Esophagus squamous epithelium (tissue), 5 donors: ENCODE results near the gene STAT5B. TPM values are rescaled to one million over a fixed set of nuclear protein-coding genes. Genes with fewer than 3 reads are reported as not detected.

ENCODE experiments used
- DNase-seq: peaks from one replicate; lab custom pipeline; 2025; lab: John Stamatoyannopoulos, UW
- H3K27ac ChIP-seq, 4 donors: fragments of 200-600 bp; sonication (generic); one replicate each; pipeline ENCODE4 v1.5.1; 2016 to 2019; ENCODE audit warnings: mild to moderate bottlenecking in 1 of 4
- H3K27me3 ChIP-seq, 4 donors: fragments of 200-600 bp; sonication (generic); 1 replicate in 3 of 4; 2 replicates in 1 of 4; pipeline versions ENCODE4 v1.5.1 to v1.6.0; 2017 to 2021; ENCODE audit warnings: antibody characterized with exemption in 1 of 4
- H3K36me3 ChIP-seq, 3 donors: fragments of 200-600 bp; sonication (generic); one replicate each; pipeline ENCODE4 v1.5.1; 2016 to 2019
- H3K4me1 ChIP-seq, 3 donors: fragments of 200-600 bp; sonication (generic); one replicate each; pipeline ENCODE4 v1.5.1; 2017 to 2019
- H3K4me3 ChIP-seq, 4 donors: fragments of 200-600 bp; sonication (generic); 1 replicate in 3 of 4; 2 replicates in 1 of 4; pipeline ENCODE4 v1.5.1; 2016 to 2019; ENCODE audit warnings: mild to moderate bottlenecking in 2 of 4, moderate library complexity in 1 of 4
- H3K9me3 ChIP-seq, 3 donors: fragments of 200-600 bp; sonication (generic); one replicate each; pipeline ENCODE4 v1.5.1; 2016 to 2019
- CTCF ChIP-seq, 6 experiments: fragments of 450-650 bp in 4 of 6; fragments of 200-600 bp in 2 of 6; sonication (generic) in 2 of 6; IDR thresholded peaks; one replicate each; pipeline ENCODE4 v1.5.1; 2016 to 2019; ENCODE audit warnings: antibody characterized with exemption in 6 of 6, mild to moderate bottlenecking in 4 of 6, moderate library complexity in 4 of 6
- POLR2A ChIP-seq, 4 donors: fragments of 450-650 bp; IDR thresholded peaks; one replicate each; pipeline ENCODE4 v1.6.1; 2017; ENCODE audit warnings: antibody characterized with exemption in 4 of 4, mild to moderate bottlenecking in 4 of 4, moderate library complexity in 3 of 4
- whole genome bisulfite sequencing, 2 donors: methylation state at CpG; one replicate each; pipeline ENCODE4 v1.1.5; 2018; 5-methylcytosine and 5-hydroxymethylcytosine counted together
- intact Hi-C: fragments of 100-400 bp; cut with DNase I; formaldehyde crosslinking; loops from one replicate; pipeline ENCODE4 v1.15.0; 2022
- total RNA-seq, 4 donors: library from RNA; depleted of rRNA; stranded (reverse); fragments of >200 nt; gene quantifications; one replicate each; pipeline ENCODE4 v1.1.0, GENCODE V29; 2016
- donor health status: DM: yes; HTN: yes; CAD: no.

STAT5B gene
- total RNA-seq, 4 donors from 2014 or later: 17.9 to 57.6 (median 19.5) TPM

GRCh38 chr17:42199416-42200011 lies 76.7 kb downstream of the STAT5B start:
- intact Hi-C loops: no loop called here
- peaks cover 0 to 52% (median 16%) of the 10 kb centered on the region in 3 donors for H3K36me3 ChIP-seq
- no peak overlapping the region for H3K4me3 ChIP-seq
- H3K9me3 ChIP-seq: no peaks in the 10 kb centered on the region
- DNase-seq: no peak
- WGBS, 2 donors: 71 to 77% methylated on average over 11 of the region's 12 CpGs
- H3K4me1 ChIP-seq: peaks cover 0 to 5% (median 2%) of the 10 kb centered on the region in 3 donors
- peak overlapping the region in 1 of 4 donors; percentile 46 for H3K27ac ChIP-seq
- TF ChIP-seq POLR2A (IDR thresholded peaks at IDR 0.05) (no peak), CTCF (IDR thresholded peaks at IDR 0.05) (no peak)
- H3K27me3 ChIP-seq: no peaks in the 10 kb centered on the region

- peaks cover 0 to 45% (median 12%) of the 10 kb centered on the region in 3 donors for H3K36me3 ChIP-seq
- no peak overlapping the region for H3K4me3 ChIP-seq
- WGBS, 2 donors: 70 to 80% methylated on average over 4 of the region's 4 CpGs
- intact Hi-C loops: no loop called here
- H3K27me3 ChIP-seq: no peaks in the 10 kb centered on the region
- H3K27ac ChIP-seq: peak overlapping the region in 3 of 4 donors; percentile 35 to 66 (median 52)
- TF ChIP-seq POLR2A (IDR thresholded peaks at IDR 0.05) (no peak), CTCF (IDR thresholded peaks at IDR 0.05) (no peak)
- DNase-seq: no peak
- H3K4me1 ChIP-seq: peaks cover under 1 to 11% (median 3%) of the 10 kb centered on the region in 3 donors
- H3K9me3 ChIP-seq: no peaks in the 10 kb centered on the region
These were observed 77.3 kb downstream of the STAT5B start for GRCh38 chr17:42198897-42199296.

GRCh38 chr17:42197564-42198156 lies 78.5 kb downstream of the STAT5B start:
- DNase-seq: no peak
- Histone ChIP-seq H3K27me3 (no peaks in the 10 kb centered on the region), H3K27ac (no peak overlapping the region), H3K4me3 (no peak overlapping the region), H3K9me3 (no peaks in the 10 kb centered on the region), H3K36me3 (peaks cover 0 to 33% (median 8%) of the 10 kb centered on the region in 3 donors), H3K4me1 (peaks cover 12 to 23% (median 14%) of the 10 kb centered on the region in 3 donors)
- TF ChIP-seq CTCF (IDR thresholded peaks at IDR 0.05): no peak
- no peak for TF ChIP-seq POLR2A (IDR thresholded peaks at IDR 0.05)
- intact Hi-C loops: no loop called here
- 83 to 88% methylated on average over 8 of the region's 8 CpGs for WGBS, 2 donors

DNA sequence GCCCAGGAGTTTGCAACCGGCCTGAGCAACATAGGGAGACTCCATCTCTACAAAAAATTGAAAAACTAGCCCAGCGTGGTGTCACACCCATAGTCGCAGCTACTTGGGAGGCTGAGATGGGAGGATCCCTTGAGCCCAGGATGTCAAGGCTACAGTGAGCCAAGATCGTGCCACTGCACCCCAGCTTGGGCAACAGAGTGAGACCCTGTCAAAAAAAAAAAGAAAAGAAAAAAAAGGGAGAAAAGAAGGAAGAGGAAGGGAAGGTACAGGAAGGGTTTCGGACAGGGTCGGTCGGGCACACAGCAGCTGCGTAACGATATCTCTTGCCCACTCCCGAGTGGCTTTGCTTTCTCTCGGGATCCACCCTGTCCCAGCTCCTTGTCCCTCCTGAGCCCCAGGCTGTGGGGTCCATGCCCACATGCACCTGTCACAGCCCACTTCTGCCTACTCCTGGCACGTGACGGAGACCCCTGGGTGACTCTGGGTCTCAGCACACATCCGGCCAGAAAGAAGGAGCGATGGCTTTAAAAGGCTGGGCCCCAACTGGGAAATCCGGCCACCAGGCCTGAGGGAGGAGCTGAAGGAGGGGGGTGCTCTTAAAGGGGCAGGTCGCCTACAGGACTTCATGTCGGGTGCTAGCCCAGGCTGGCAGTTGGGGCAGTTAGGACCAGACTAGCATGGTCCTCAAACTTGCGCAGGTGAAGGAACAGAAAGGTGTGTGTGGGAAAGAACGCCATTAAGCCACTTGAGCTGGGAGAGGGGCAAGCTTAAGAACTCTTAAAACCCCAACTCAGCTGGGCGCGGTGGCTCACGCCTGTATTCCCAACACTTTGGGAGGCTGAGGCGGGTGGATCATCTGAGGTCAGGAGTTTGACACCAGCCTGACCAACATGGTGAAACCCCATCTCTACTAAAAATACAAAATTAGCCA lies 82.0 kb downstream of the STAT5B start, which contains the start of gene GHDC:
GHDC (minus strand) TSS at position 526 of the 931 bp plus-strand sequence. CDS start 913 bp downstream, outside the sequence.
- intact Hi-C loops: no loop called here
- Histone ChIP-seq H3K27ac (peak within 1 kb of the TSS; percentile 68 to 90 (median 88)), H3K4me1 (peaks cover 12 to 27% (median 14%) of the 10 kb centered on the region in 3 donors), H3K4me3 (peak within 1 kb of the TSS; percentile 48 to 87 (median 74)), H3K36me3 (no peaks in the 10 kb centered on the region), H3K27me3 (no peaks in the 10 kb centered on the region), H3K9me3 (no peaks in the 10 kb centered on the region)
- DNase-seq: no peak
- WGBS, 2 donors: 7 to 23% methylated on average over 11 to 21 of the region's 24 CpGs
- peak in 1 of 6 experiments; percentile 34 for TF ChIP-seq CTCF (IDR thresholded peaks at IDR 0.05)
- peak in 1 of 4 donors; percentile 15 for TF ChIP-seq POLR2A (IDR thresholded peaks at IDR 0.05)
